H9 (cell line): Measurements from ENCODE around the gene ADCY4. TPM values are rescaled to one million over a fixed set of nuclear protein-coding genes. Genes with fewer than 3 reads are reported as not detected.

Experiments used
- DNase-seq: peaks from one replicate; pipeline ENCODE4 v3.0.0-alpha.2; 2017
- H2AFZ ChIP-seq: one replicate; pipeline ENCODE4 v1.6.1; 2013; ENCODE audit warnings: mild to moderate bottlenecking, low read length, control low read depth, moderate library complexity
- H2AK5ac ChIP-seq: 2 replicates; pipeline ENCODE4 v1.6.1; 2013; ENCODE audit warnings: low read length, control low read depth, mixed read lengths; ENCODE audit not compliant: insufficient read length
- H2BK120ac ChIP-seq: one replicate; pipeline ENCODE4 v1.6.1; 2013; ENCODE audit warnings: low read depth, mild to moderate bottlenecking, low read length, control low read depth, inconsistent platforms; ENCODE audit not compliant: poor library complexity, severe bottlenecking
- H2BK12ac ChIP-seq: 2 replicates; pipeline ENCODE4 v1.6.1; 2013; ENCODE audit warnings: low read length, control low read depth, mixed read lengths, low read depth; ENCODE audit not compliant: insufficient read length
- H2BK15ac ChIP-seq: 2 replicates; pipeline ENCODE4 v1.6.1; 2013; ENCODE audit warnings: low read depth, low read length, control low read depth
- H2BK20ac ChIP-seq: one replicate; pipeline ENCODE4 v1.6.1; 2013; ENCODE audit warnings: low read depth, mild to moderate bottlenecking, low read length, control low read depth, inconsistent platforms; ENCODE audit not compliant: poor library complexity, severe bottlenecking
- H2BK5ac ChIP-seq: 2 replicates; pipeline ENCODE4 v1.6.1; 2013; ENCODE audit warnings: low read length, control low read depth, mixed read lengths; ENCODE audit not compliant: insufficient read length
- H3K14ac ChIP-seq: 2 replicates; pipeline ENCODE4 v1.6.1; 2013; ENCODE audit warnings: low read length, control low read depth; ENCODE audit not compliant: insufficient read depth
- H3K18ac ChIP-seq: 2 replicates; pipeline ENCODE4 v1.6.1; 2013; ENCODE audit warnings: low read depth, mild to moderate bottlenecking, mixed read lengths, low read length, control low read depth; ENCODE audit not compliant: insufficient read length
- H3K23ac ChIP-seq: 2 replicates; pipeline ENCODE4 v1.6.1; 2013; ENCODE audit warnings: low read length, control low read depth, mixed read lengths, low read depth; ENCODE audit not compliant: insufficient read length
- H3K23me2 ChIP-seq: 2 replicates; pipeline ENCODE4 v1.6.1; 2013; ENCODE audit warnings: low read depth, mild to moderate bottlenecking, mixed read lengths, low read length, control low read depth; ENCODE audit not compliant: insufficient read length, poor library complexity, severe bottlenecking
- H3K27ac ChIP-seq: 2 replicates; pipeline ENCODE4 v1.5.1; 2013; ENCODE audit warnings: low read length, control low read depth, mixed read lengths, low read depth; ENCODE audit not compliant: insufficient read length
- H3K27me3 ChIP-seq: 2 replicates; pipeline ENCODE4 v1.6.1; 2013; ENCODE audit warnings: low read length, control low read depth, inconsistent platforms; ENCODE audit not compliant: insufficient read depth
- H3K4ac ChIP-seq: 2 replicates; pipeline ENCODE4 v1.6.1; 2013; ENCODE audit warnings: low read depth, mild to moderate bottlenecking, control low read depth, inconsistent platforms, low read length, moderate library complexity
- H3K4me1 ChIP-seq: 2 replicates; pipeline ENCODE4 v1.6.1; 2013; ENCODE audit warnings: low read length, control low read depth, inconsistent platforms; ENCODE audit not compliant: insufficient read depth
- H3K4me2 ChIP-seq: 2 replicates; pipeline ENCODE4 v1.6.1; 2013; ENCODE audit warnings: low read length, control low read depth, mixed read lengths; ENCODE audit not compliant: insufficient read length, insufficient read depth
- H3K56ac ChIP-seq: 2 replicates; pipeline ENCODE4 v1.6.1; 2013; ENCODE audit warnings: low read depth, mild to moderate bottlenecking, mixed read lengths, low read length, control low read depth; ENCODE audit not compliant: insufficient read length
- H3K79me1 ChIP-seq: 2 replicates; pipeline ENCODE4 v1.6.1; 2013; ENCODE audit warnings: low read depth, mild to moderate bottlenecking, moderate library complexity, low read length, control low read depth, inconsistent platforms; ENCODE audit not compliant: insufficient read depth, poor library complexity, severe bottlenecking
- H3K79me2 ChIP-seq: 2 replicates; pipeline ENCODE4 v1.6.1; 2013; ENCODE audit warnings: low read length, control low read depth, inconsistent platforms; ENCODE audit not compliant: insufficient read depth
- H3K9ac ChIP-seq: 2 replicates; pipeline ENCODE4 v1.6.1; 2013; ENCODE audit warnings: low read length, control low read depth, mixed read lengths; ENCODE audit not compliant: insufficient read length; ENCODE audit errors: extremely low read depth
- H3K9me3 ChIP-seq: one replicate; pipeline ENCODE4 v1.6.1; 2013; ENCODE audit warnings: low read depth, low read length, inconsistent platforms; ENCODE audit not compliant: control insufficient read depth
- H3T11ph ChIP-seq: one replicate; pipeline ENCODE4 v1.6.1; 2013; ENCODE audit warnings: mild to moderate bottlenecking, low read length, control low read depth, inconsistent platforms
- H4K20me1 ChIP-seq: one replicate; pipeline ENCODE4 v1.6.1; 2013; ENCODE audit not compliant: control insufficient read depth, insufficient read length, insufficient read depth
- H4K5ac ChIP-seq: 2 replicates; pipeline ENCODE4 v1.6.1; 2013; ENCODE audit warnings: low read depth, mild to moderate bottlenecking, mixed read lengths, low read length, control low read depth; ENCODE audit not compliant: insufficient read length
- H4K8ac ChIP-seq: replicated peaks from 2 replicates; pipeline ENCODE4 v1.6.1; 2013; ENCODE audit warnings: low read length, control low read depth, mixed read lengths, low read depth; ENCODE audit not compliant: insufficient read length
- H4K91ac ChIP-seq: 2 replicates; pipeline ENCODE4 v1.6.1; 2013; ENCODE audit warnings: low read depth, mild to moderate bottlenecking, moderate library complexity, mixed read lengths, low read length, control low read depth; ENCODE audit not compliant: insufficient read length
- H3K27ac Mint-ChIP-seq, 3 experiments: 2 replicates in 2 of 3; 3 replicates in 1 of 3; pipeline ENCODE4 v1.8.0; 2020 to 2021; ENCODE audit warnings: mixed read lengths in 3 of 3, mild to moderate bottlenecking in 1 of 3, moderate library complexity in 1 of 3
- H3K27me3 Mint-ChIP-seq: 2 replicates; pipeline ENCODE4 v1.8.0; 2021; ENCODE audit warnings: low read depth, mild to moderate bottlenecking, moderate library complexity, mixed read lengths
- H3K36me3 Mint-ChIP-seq, 3 experiments: 2 replicates in 2 of 3; 3 replicates in 1 of 3; pipeline ENCODE4 v1.8.0; 2020 to 2021; ENCODE audit warnings: low read depth in 3 of 3, mixed read lengths in 3 of 3; ENCODE audit not compliant: insufficient read depth in 1 of 3
- H3K4me1 Mint-ChIP-seq, 2 experiments: 2 replicates each; pipeline ENCODE4 v1.8.0; 2020; ENCODE audit warnings: mixed read lengths in 2 of 2
- H3K4me3 Mint-ChIP-seq, 2 experiments: 2 replicates in 1 of 2; 3 replicates in 1 of 2; pipeline ENCODE4 v1.8.0; 2020 to 2021; ENCODE audit warnings: mild to moderate bottlenecking in 2 of 2, mixed read lengths in 2 of 2, moderate library complexity in 1 of 2
- H3K9me3 Mint-ChIP-seq, 2 experiments: 2 replicates in 1 of 2; 3 replicates in 1 of 2; pipeline ENCODE4 v1.8.0; 2020; ENCODE audit warnings: mild to moderate bottlenecking in 2 of 2, mixed read lengths in 2 of 2, moderate library complexity in 1 of 2
- CTCF ChIP-seq: fragments of 200-600 bp; sonication (generic); conservative IDR thresholded peaks from 3 replicates; pipeline ENCODE4 v1.8.0; 2021; ENCODE audit warnings: antibody characterized with exemption, mild to moderate bottlenecking
- WGBS: extraction: QIAGEN DNeasy Blood & Tissue Kit; methylation state at CpG from one replicate; pipeline ENCODE4 v1.1.7; 2013; ENCODE audit warnings: missing lambda C conversion rate, low lambda C conversion rate, mixed read lengths; ENCODE audit not compliant: insufficient read length; ENCODE audit errors: extremely low coverage; 5-methylcytosine and 5-hydroxymethylcytosine counted together
- total RNA-seq: library from RNA; stranded (reverse); gene quantifications from 2 replicates; pipeline ENCODE4 v1.2.1, GENCODE V29; 2021

The ADCY4 gene
- total RNA-seq, 1 experiment from 2014 or later: 0.09 TPM

DNA sequence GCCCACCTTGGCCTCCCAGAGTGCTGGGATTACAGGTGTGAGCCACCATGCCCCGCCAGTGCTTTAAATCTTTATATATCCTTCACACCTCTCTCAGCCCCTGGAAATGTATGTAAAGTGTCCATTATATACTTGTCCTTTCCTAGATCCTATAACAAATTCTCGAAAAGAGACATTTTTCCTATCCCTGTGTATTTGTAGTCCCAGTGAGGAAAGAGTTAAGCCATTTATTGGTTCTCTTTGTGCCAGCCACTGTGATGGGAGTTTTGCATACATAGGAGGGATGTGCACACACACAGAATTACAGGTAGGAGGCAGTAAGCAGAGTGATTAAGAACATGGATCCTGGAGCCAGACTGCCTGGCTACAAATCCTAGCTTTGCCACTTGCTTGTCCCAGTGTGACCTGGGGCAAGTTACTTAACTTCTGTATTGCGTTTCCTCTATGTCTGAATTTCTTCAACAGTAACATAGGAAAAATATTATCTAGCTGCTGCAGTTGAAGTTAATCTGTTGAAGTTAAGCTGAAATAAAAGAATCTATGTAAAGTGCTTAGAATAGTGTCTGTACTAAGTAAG, 61.4 kb downstream of the ADCY4 start:
- Histone ChIP-seq H3K14ac (no peak overlapping the region), H2AK5ac (no peak overlapping the region), H3K9ac (no peak overlapping the region), H3K18ac (no peak overlapping the region), H4K5ac (no peak overlapping the region), H4K91ac (no peak overlapping the region), H2BK5ac (no peak overlapping the region), H3K79me1 (no peaks in the 10 kb centered on the region), H3K79me2 (no peaks in the 10 kb centered on the region), H3K23ac (no peak overlapping the region), H4K20me1 (no peaks in the 10 kb centered on the region), H3K27me3 (no peaks in the 10 kb centered on the region), H3K9me3 (no peaks in the 10 kb centered on the region), H3K27ac (no peak overlapping the region), H2BK120ac (no peak overlapping the region), H2AFZ (no peak overlapping the region), H3K4me1 (no peaks in the 10 kb centered on the region), H3K56ac (no peak overlapping the region), H2BK12ac (no peak overlapping the region), H3K4ac (no peak overlapping the region), H4K8ac (no peak overlapping the region), H3T11ph (no peak overlapping the region), H3K4me2 (no peak overlapping the region), H3K23me2 (peaks cover 8% of the 10 kb centered on the region), H2BK15ac (no peak overlapping the region), H2BK20ac (no peak overlapping the region)
- DNase-seq: no peak
- no CpG with 5 or more reads among the region's 3 CpGs for WGBS
- no peaks in the 10 kb centered on the region for H3K27me3 Mint-ChIP-seq
- no peak overlapping the region for H3K27ac Mint-ChIP-seq
- H3K9me3 Mint-ChIP-seq: no peaks in the 10 kb centered on the region
- H3K4me3 Mint-ChIP-seq: no peak overlapping the region
- H3K36me3 Mint-ChIP-seq: 0 out of 7 replicates have a peak, but pooled peaks cover 0 to 4% (median 0%) of the 10 kb centered on the region in 3 experiments
- TF ChIP-seq CTCF: peak; percentile 27; the same call in 1 of the 3 replicates
- H3K4me1 Mint-ChIP-seq: peaks cover 12 to 14% of the 10 kb centered on the region in 2 experiments
